ENCODE results near the gene VWC2L.

The VWC2L gene

DNA sequence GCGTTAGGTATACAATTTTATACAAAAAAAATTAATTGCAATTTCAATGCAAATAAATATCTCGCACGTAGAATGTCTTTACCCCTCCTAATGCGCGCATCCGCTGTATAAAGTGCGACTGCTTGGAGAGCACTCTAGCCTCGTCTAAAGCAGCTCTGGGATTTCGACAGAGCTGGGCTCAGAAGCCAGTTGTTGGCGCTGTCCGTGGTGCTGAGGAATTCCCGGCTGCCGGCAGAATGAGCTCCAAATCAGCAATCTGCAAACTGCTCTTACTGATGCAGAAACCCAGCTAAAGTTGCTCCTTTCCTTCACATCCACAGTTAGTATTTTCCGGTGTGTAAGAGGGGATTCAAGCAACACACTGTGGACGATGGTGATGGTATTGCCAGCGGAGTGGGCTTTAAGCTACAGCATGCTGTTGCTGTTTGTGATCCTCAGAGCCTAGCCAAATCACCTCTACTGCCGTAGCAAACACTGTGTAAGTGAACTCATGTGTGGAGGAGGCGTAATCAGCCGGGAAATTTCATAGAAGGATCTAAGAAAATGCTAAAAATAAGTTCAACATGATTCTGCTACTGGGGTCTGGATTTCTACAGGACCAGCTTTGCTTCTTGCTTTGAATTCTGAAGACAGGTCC, at the start of gene VWC2L:
VWC2L (plus strand) TSS at position 137 of the 637 bp plus-strand sequence. CDS start 3,140 bp downstream, outside the sequence.
- peak in 1 of 2 donors; percentile 9 for DNase-seq (ENCODE audit: low read depth in 2 of 2)

- no peak for DNase-seq (ENCODE audit: low read depth in 2 of 2)
Observed at GRCh38 chr2:214361116-214361515, 49.7 kb upstream of the VWC2L start.

- DNase-seq (ENCODE audit: low read depth in 2 of 2) = no peak
Observed at GRCh38 chr2:214365549-214365948, 45.3 kb upstream of the VWC2L start.

- no peak for DNase-seq (ENCODE audit: low read depth in 2 of 2)
Observed at GRCh38 chr2:214367171-214367570, 43.7 kb upstream of the VWC2L start.

GRCh38 chr2:214376618-214377285, 34.1 kb upstream of the VWC2L start:
- DNase-seq (ENCODE audit: low read depth in 2 of 2) = no peak

DNA sequence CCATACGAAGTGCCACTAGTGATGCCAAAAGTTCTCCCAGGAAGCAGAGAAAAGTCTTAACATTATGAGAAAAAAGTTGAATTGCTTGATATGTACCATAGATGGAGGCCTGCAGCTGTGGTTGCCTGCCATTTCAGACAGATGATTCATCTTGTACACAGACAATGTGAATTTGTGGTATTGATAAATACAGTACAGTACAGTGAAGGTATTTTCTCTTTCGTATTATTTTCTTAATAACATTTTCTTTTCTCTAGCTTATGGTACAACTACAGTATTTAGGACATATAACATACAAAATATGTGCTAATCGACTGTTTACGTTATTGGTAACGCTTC, 33.6 kb upstream of the VWC2L start:
- DNase-seq (ENCODE audit: low read depth in 2 of 2) = no peak

GRCh38 chr2:214378455-214379103, 32.3 kb upstream of the VWC2L start:
- DNase-seq (ENCODE audit: low read depth in 2 of 2) = no peak

- no peak for DNase-seq (ENCODE audit: low read depth in 2 of 2)
Observed at GRCh38 chr2:214379227-214379626, 31.6 kb upstream of the VWC2L start.

DNA sequence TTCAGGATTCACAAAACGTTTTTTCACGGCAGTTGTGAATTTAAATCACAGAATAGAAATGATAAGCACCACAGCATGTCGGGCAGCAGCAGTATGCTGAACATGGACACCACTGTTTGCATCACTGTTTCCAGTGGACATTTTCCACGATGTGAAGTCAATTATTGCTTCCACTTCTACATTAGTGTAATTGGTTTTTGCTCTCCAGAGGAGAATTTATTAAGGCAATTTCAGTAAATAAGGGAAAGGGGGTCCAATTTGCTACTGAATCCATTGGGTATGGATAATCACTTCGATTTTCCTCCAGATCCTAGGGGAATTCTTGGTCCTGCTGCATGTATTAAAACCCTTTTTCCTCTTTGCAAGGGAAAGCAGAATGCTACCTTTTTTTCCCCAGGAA, 30.2 kb upstream of the VWC2L start:
- DNase-seq (ENCODE audit: low read depth in 2 of 2) = no peak

GRCh38 chr2:214382229-214382628, 28.6 kb upstream of the VWC2L start:
- DNase-seq (ENCODE audit: low read depth in 2 of 2) = no peak

- no peak for DNase-seq (ENCODE audit: low read depth in 2 of 2)
Observed at GRCh38 chr2:214386720-214387119, 24.1 kb upstream of the VWC2L start.

DNA sequence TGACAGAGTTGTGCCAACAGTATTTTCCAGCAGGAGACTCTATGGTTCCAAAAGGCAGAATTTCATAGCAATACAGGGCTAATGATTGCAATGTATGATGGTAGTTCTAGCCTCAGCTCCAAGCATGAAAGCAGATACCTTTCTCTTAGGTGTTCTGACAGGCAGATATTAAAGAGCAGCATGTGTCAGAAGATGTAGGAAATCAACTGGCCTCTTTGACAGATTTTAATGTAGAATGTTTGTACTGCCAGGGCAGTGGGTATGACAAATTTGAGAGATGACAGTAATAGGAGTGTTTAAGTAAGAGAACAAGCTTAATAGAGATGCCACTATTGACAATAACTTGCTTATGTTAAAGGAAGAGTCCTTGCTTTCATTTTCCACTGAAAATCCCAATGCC, 21.5 kb upstream of the VWC2L start:
- DNase-seq (ENCODE audit: low read depth in 2 of 2) = no peak

DNA sequence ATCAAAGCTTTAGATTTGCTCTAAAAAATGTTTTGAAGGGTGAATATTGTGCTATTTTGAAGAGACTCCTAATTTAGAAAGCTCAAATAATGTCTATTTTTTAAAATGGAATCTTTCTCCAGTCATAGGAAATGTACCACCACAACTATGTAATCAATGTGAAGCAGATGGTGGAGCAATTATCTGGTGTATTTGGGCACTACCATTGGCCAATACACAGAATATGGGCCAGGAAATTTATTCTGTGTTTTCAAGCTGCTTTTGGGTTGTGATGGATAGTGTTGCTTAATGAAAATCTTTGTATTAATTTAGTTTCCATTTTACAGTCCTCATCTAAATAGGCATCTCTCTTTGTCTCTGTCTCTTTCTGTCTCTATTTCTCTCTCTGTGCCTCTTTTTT, 17.1 kb upstream of the VWC2L start:
- no peak for DNase-seq (ENCODE audit: low read depth in 2 of 2)

GRCh38 chr2:214395040-214395439, 15.8 kb upstream of the VWC2L start:
- DNase-seq (ENCODE audit: low read depth in 2 of 2) = no peak

GRCh38 chr2:214401580-214401979, 9.3 kb upstream of the VWC2L start:
- no peak for DNase-seq (ENCODE audit: low read depth in 2 of 2)

DNA sequence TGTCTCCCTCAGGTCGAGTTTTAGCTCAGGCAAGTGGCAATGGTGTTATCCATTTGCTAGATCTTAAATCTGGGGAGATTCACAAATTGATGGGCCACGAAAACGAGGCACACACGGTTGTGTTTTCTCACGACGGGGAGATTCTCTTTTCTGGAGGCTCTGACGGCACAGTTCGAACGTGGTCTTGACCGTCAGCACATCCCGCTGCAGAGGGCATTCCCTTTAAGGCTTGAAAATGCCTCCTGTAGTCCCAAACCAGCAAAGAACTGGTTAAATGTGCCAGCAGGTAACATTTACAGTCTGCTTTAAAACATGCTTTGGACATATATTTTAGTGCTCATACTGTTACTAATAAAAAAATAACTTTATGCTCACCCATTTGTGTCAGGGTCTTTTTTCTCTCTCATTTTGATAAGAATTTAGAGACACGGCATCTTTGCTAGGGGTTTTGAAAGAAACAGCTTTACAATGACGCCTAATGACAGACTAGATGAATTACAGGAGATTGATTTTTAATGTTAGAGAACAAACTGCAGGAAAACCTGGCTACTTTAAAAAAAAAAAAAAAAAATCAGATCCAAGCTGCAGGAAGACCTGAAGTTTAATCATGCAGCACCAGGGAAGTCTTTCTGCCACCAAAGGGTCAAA, 602 bp upstream of the VWC2L start:
- no peak for DNase-seq (ENCODE audit: low read depth in 2 of 2)

DNA sequence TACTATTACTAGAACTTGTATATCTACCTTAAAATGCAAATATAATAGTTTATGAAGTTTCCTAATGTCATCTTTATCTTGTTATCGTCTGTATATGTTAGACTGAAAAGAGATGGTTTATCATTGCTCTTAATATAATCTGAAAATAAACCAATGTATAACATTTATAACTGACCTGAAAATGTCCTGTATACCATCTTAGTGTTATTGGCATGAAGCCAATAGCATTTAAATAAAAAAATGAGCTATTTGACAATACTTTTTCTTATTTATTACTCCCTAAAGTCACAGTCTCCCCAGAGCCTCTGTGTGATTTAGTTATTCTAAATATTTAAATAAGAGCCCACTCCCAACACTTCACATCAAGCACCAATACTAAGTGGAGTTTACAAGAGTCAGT, 1.8 kb downstream of the VWC2L start:
- DNase-seq (ENCODE audit: low read depth in 2 of 2) = no peak

DNA sequence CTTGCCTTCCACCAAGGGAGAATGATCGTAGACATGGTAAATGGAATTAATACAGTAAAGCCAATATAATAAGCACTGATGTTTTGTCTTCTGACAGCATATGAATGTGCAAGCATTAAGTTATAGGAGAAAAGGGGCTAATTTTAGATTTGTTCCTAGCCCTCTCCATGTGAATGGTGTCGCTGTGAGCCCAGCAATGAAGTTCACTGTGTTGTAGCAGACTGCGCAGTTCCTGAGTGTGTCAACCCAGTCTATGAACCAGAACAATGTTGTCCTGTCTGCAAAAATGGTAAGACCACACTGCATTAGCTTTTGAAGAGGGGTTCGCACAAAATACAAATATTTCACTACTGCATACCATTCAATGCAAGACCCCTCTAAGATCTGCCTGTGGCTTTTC, 25.6 kb downstream of the VWC2L start:
- DNase-seq (ENCODE audit: low read depth in 2 of 2) = no peak

GRCh38 chr2:214450118-214450894, 39.5 kb downstream of the VWC2L start:
- DNase-seq (ENCODE audit: low read depth in 2 of 2) = no peak

- no peak for DNase-seq (ENCODE audit: low read depth in 2 of 2)
Observed at GRCh38 chr2:214451516-214452275, 40.8 kb downstream of the VWC2L start.

All from activated CD4-positive, alpha-beta T cell treated with anti-CD3 and anti-CD28 coated beads for 24 hours (primary cell).